Activated T-cell treated with anti-CD3 and anti-CD28 coated beads, Interleukin-2, amount 50 U/mL, for 4 hours (primary cell): ENCODE data around the gene SCCPDH. TPM values are rescaled to one million over a fixed set of nuclear protein-coding genes. Genes with fewer than 3 reads are reported as not detected.
A peak's percentile ranks its signal among the peaks of the same experiment; 100 is the strongest.

Experiments
- ATAC-seq, 2 donors: fragments of 200-7000 bp; cut with Tn5 transposase; one replicate each; pipeline ENCODE4 v1.10.0; 2021
- DNase-seq: peaks from one replicate; pipeline ENCODE4 v3.0.0-alpha.2; 2020
- H3K27me3 Mint-ChIP-seq: one replicate; pipeline ENCODE4 v1.8.0; 2021; ENCODE audit warnings: low read depth, mixed read lengths
- H3K36me3 Mint-ChIP-seq: one replicate; pipeline ENCODE4 v1.8.0; 2022; ENCODE audit warnings: mixed read lengths; ENCODE audit not compliant: insufficient read depth
- H3K4me1 Mint-ChIP-seq: one replicate; pipeline ENCODE4 v1.8.0; 2021; ENCODE audit warnings: low read depth, mixed read lengths
- H3K4me3 Mint-ChIP-seq: one replicate; pipeline ENCODE4 v1.8.0; 2021; ENCODE audit warnings: mild to moderate bottlenecking, moderate library complexity, mixed read lengths
- H3K9me3 Mint-ChIP-seq: one replicate; pipeline ENCODE4 v1.8.0; 2021; ENCODE audit warnings: mixed read lengths
- total RNA-seq, 3 donors: library from RNA; stranded (reverse); gene quantifications; one replicate each; pipeline ENCODE4 v1.2.1, GENCODE V29; 2021

SCCPDH gene
- 10 to 100 TPM; 17.6 to 27.0 (median 17.7) TPM for total RNA-seq

- Mint-ChIP-seq H3K4me3 (peak within 1 kb of the TSS; percentile 85), H3K27me3 (peaks cover 11% of the 10 kb centered on the region), H3K4me1 (peaks cover 2% of the 10 kb centered on the region), H3K36me3 (peaks cover 16% of the 10 kb centered on the region), H3K9me3 (peaks cover 21% of the 10 kb centered on the region)
- DNase-seq, result peak; percentile 47
- ATAC-seq, result peak; percentile 98 to 99
Observed at GRCh38 chr1:246724016-246724730, at the start of gene SCCPDH. Gene SCCPDH, plus strand, starts transcription at chr1:246724409. Its CDS starts 14 bp downstream, at chr1:246724423.

- Mint-ChIP-seq H3K4me1 (no peaks in the 10 kb centered on the region), H3K27me3 (no peaks in the 10 kb centered on the region), H3K36me3 (peaks cover 9% of the 10 kb centered on the region)
Observed at GRCh38 chr1:246677842-246678241, 46.4 kb upstream of the SCCPDH start.

GRCh38 chr1:246678816-246679793 lies 45.1 kb upstream of the SCCPDH start:
- no peaks in the 10 kb centered on the region for H3K4me1 Mint-ChIP-seq
- peaks cover 4% of the 10 kb centered on the region for H3K36me3 Mint-ChIP-seq
- H3K4me3 Mint-ChIP-seq, result no peak overlapping the region
- ATAC-seq, result no peak
- H3K27me3 Mint-ChIP-seq, result no peaks in the 10 kb centered on the region
- no peaks in the 10 kb centered on the region for H3K9me3 Mint-ChIP-seq
- DNase-seq, result no peak

More at GRCh38 chr1:246677842-246678241, 46.4 kb upstream of the SCCPDH start:
- no peak overlapping the region for H3K4me3 Mint-ChIP-seq
- DNase-seq (no peak), ATAC-seq (no peak)
- no peaks in the 10 kb centered on the region for H3K9me3 Mint-ChIP-seq

- Mint-ChIP-seq H3K4me3 (no peak overlapping the region), H3K4me1 (no peaks in the 10 kb centered on the region), H3K9me3 (no peaks in the 10 kb centered on the region), H3K36me3 (peaks cover 4% of the 10 kb centered on the region), H3K27me3 (no peaks in the 10 kb centered on the region)
- DNase-seq (no peak), ATAC-seq (no peak)
Observed at GRCh38 chr1:246679794-246680177, 44.4 kb upstream of the SCCPDH start.

GRCh38 chr1:246680190-246680589 lies 44.0 kb upstream of the SCCPDH start:
- ATAC-seq (no peak), DNase-seq (no peak)
- Mint-ChIP-seq H3K9me3 (no peaks in the 10 kb centered on the region), H3K27me3 (no peaks in the 10 kb centered on the region), H3K4me1 (no peaks in the 10 kb centered on the region), H3K4me3 (no peak overlapping the region), H3K36me3 (peaks cover under 1% of the 10 kb centered on the region)

- H3K4me3 Mint-ChIP-seq, result no peak overlapping the region
- H3K9me3 Mint-ChIP-seq, result no peaks in the 10 kb centered on the region
Observed at GRCh38 chr1:246680696-246681130, 43.5 kb upstream of the SCCPDH start.

GRCh38 chr1:246681900-246682895 lies 42.0 kb upstream of the SCCPDH start:
- no peaks in the 10 kb centered on the region for H3K36me3 Mint-ChIP-seq
- ATAC-seq (no peak), DNase-seq (no peak)

More at GRCh38 chr1:246680696-246681130, 43.5 kb upstream of the SCCPDH start:
- ATAC-seq (no peak), DNase-seq (no peak)
- Mint-ChIP-seq H3K27me3 (no peaks in the 10 kb centered on the region), H3K4me1 (no peaks in the 10 kb centered on the region), H3K36me3 (no peaks in the 10 kb centered on the region)

GRCh38 chr1:246683521-246683920 lies 40.7 kb upstream of the SCCPDH start:
- no peak for DNase-seq
- Mint-ChIP-seq H3K9me3 (no peaks in the 10 kb centered on the region), H3K4me3 (no peak overlapping the region)

More at GRCh38 chr1:246681900-246682895, 42.0 kb upstream of the SCCPDH start:
- H3K4me1 Mint-ChIP-seq, result no peaks in the 10 kb centered on the region
- H3K9me3 Mint-ChIP-seq, result no peaks in the 10 kb centered on the region
- no peaks in the 10 kb centered on the region for H3K27me3 Mint-ChIP-seq
- H3K4me3 Mint-ChIP-seq, result no peak overlapping the region

GRCh38 chr1:246687002-246687401 lies 37.2 kb upstream of the SCCPDH start:
- DNase-seq, result no peak
- Mint-ChIP-seq H3K27me3 (peaks cover 2% of the 10 kb centered on the region), H3K9me3 (no peaks in the 10 kb centered on the region), H3K4me1 (no peaks in the 10 kb centered on the region), H3K4me3 (no peak overlapping the region), H3K36me3 (no peaks in the 10 kb centered on the region)
- no peak for ATAC-seq

More at GRCh38 chr1:246683521-246683920, 40.7 kb upstream of the SCCPDH start:
- Mint-ChIP-seq H3K4me1 (no peaks in the 10 kb centered on the region), H3K27me3 (peaks cover 2% of the 10 kb centered on the region), H3K36me3 (no peaks in the 10 kb centered on the region)
- ATAC-seq, result no peak

- Mint-ChIP-seq H3K4me1 (no peaks in the 10 kb centered on the region), H3K27me3 (peaks cover 2% of the 10 kb centered on the region), H3K4me3 (no peak overlapping the region), H3K36me3 (no peaks in the 10 kb centered on the region), H3K9me3 (peaks cover 3% of the 10 kb centered on the region)
- DNase-seq (no peak), ATAC-seq (peak; percentile 85 to 94)
Observed at GRCh38 chr1:246689409-246690008, 34.7 kb upstream of the SCCPDH start.

GRCh38 chr1:246690100-246690499 lies 34.1 kb upstream of the SCCPDH start:
- DNase-seq (no peak), ATAC-seq (no peak)
- Mint-ChIP-seq H3K9me3 (peaks cover 7% of the 10 kb centered on the region), H3K36me3 (no peaks in the 10 kb centered on the region), H3K4me3 (no peak overlapping the region), H3K27me3 (peaks cover 2% of the 10 kb centered on the region), H3K4me1 (no peaks in the 10 kb centered on the region)

- Mint-ChIP-seq H3K9me3 (peaks cover 7% of the 10 kb centered on the region), H3K36me3 (no peaks in the 10 kb centered on the region), H3K4me1 (no peaks in the 10 kb centered on the region), H3K4me3 (no peak overlapping the region), H3K27me3 (peaks cover 2% of the 10 kb centered on the region)
- no peak for ATAC-seq
- DNase-seq, result no peak
Observed at GRCh38 chr1:246691622-246692495, 32.4 kb upstream of the SCCPDH start.
